ENCODE results near the gene SIAH2.

The SIAH2 gene

DNA sequence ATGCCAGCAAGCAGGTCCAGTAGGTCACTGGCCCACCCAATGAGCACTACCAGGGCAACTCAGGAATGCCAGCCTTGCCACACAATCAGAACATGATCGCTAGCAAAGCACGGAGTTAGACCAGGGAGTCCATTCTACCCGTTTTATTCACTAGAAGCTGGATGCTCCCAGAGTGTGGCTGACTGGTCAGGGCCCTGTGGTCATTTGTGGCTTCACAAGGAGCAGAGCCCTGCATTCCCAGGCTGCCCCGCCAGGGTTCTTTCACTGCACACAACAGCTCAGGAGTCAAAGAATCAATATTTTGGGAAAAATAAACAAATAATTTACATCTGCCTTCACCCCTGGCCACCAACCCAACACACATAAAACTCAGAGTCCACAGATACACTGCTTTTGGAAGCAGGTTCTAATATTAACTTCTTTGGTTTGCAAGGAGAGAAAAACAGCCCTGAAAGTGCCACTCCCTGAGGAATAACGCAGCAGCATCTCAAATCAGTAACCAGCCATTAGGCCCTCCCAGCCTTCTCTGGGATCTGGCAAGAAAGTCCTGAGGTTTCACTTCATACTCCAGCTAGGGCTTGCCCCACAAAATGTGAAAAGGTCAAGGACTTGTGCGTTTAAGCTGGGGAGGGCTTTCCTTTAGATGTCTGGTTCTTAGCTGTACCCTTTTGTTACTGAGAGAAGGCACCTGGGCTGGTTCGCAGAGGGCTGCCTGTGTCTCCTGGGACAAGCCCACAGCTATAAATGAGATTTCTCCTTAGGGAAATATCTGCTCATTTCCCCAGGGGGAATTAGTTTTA lies 16.0 kb downstream of the SIAH2 start:
- H3K4me3 ChIP-seq (ENCODE audit: low read depth, low read length): no peak overlapping the region
- TF ChIP-seq, protein P1, sequence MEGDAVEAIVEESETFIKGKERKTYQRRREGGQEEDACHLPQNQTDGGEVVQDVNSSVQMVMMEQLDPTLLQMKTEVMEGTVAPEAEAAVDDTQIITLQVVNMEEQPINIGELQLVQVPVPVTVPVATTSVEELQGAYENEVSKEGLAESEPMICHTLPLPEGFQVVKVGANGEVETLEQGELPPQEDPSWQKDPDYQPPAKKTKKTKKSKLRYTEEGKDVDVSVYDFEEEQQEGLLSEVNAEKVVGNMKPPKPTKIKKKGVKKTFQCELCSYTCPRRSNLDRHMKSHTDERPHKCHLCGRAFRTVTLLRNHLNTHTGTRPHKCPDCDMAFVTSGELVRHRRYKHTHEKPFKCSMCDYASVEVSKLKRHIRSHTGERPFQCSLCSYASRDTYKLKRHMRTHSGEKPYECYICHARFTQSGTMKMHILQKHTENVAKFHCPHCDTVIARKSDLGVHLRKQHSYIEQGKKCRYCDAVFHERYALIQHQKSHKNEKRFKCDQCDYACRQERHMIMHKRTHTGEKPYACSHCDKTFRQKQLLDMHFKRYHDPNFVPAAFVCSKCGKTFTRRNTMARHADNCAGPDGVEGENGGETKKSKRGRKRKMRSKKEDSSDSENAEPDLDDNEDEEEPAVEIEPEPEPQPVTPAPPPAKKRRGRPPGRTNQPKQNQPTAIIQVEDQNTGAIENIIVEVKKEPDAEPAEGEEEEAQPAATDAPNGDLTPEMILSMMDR (IDR thresholded peaks at IDR 0.05; ENCODE audit: low read depth, low read length, missing control alignments): no peak
- DNase-seq (ENCODE audit: low read depth): no peak

DNA sequence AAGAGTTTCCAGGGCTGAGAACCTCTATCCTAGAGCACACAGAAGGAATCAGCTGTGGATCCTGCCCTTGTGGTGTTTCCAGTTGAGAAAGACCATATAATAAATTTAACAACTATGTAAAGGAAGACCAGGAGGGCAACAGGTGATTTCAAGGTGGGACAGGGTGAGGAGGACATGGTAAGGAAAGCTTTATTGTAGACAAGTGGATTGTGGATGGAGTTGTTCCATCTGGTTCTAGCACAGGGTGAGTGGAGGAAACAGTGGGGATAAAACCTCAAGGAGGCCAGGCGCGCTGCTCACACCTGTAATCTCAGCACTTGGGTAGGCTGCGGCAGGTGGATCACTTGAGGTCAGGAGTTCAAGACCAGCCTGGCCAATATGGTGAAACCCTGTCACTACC lies 17.1 kb downstream of the SIAH2 start:
- no peak for DNase-seq (ENCODE audit: low read depth)
- no peak overlapping the region for H3K4me3 ChIP-seq (ENCODE audit: low read depth, low read length)
- TF ChIP-seq, protein P1 (IDR thresholded peaks at IDR 0.05; ENCODE audit: low read depth, low read length, missing control alignments): no peak

DNA sequence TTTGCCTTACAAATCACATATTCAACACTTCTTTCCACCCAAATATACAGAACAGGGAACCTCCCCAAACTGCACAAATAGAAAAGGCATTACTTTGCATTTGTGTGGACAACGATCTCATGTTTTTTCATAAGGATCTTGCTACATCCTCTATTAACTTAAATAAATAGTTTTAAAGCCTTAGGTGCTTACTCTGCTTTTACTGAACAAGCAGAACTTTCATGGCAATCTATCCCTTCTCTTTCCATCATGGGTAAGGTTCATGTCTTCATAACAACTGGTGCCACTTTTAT lies 18.1 kb downstream of the SIAH2 start:
- no peak for DNase-seq (ENCODE audit: low read depth)
- H3K4me3 ChIP-seq (ENCODE audit: low read depth, low read length): no peak overlapping the region
- TF ChIP-seq, protein P1 (IDR thresholded peaks at IDR 0.05; ENCODE audit: low read depth, low read length, missing control alignments): no peak

DNA sequence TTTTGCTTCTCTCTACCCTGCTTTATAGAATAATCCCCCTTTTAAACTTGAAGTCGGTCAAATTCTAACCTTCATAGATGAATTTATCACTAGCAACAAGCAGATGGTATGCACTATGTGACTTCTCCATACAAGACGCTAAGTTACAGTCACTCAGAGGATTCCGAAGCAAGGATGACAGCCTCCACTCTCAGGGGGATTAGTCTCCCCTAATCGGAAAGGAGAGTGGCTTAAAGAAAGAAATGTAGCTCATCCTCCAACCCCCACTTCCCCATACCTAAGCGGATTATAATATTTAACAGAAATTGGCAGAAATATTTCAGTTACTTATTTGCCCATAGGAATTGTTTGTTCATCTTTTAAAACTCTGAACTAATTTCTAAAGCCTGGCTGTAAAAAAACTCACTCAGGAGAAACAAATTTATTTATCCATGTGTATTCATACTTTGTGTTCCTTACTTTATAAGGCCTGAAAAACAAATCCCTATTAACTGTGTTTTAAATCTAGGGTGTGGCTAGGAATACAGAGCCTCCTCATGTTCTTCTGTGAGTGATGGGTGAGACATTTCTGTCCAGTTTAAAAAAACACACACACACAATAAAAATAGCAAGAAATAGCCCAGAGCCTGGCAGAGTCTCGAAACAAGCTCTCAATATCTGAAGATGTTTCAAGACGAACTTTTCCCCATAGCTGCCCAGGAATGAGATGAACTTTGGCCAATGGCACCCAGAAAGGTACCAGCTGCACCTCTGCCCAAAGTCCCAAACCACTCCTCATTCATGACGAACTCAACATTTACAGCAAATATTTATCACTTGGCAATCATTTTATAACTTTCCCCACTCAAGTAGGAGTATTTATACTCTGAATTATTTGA lies 18.7 kb downstream of the SIAH2 start:
- TF ChIP-seq, protein P1 (IDR thresholded peaks at IDR 0.05; ENCODE audit: low read depth, low read length, missing control alignments): no peak
- no peak for DNase-seq (ENCODE audit: low read depth)
- no peak overlapping the region for H3K4me3 ChIP-seq (ENCODE audit: low read depth, low read length)

DNA sequence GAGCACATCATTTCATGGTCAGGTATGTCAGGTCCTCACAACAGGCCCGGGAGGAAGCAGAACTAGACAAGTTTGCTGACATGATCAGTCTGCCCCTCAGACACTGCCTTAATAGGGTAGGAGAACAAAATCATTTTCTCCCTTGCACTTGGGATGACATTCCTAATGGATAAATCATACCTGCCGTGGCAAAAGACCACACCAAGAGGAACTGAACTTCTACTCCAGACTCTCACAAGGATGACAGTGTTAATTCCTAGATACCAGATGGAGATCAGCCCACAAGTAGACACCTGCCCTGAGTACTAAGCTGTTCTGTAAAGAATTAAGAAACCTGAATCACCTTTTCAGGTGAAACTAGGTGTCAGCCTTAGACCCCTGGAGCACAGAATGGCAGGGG lies 19.5 kb downstream of the SIAH2 start:
- H3K4me3 ChIP-seq (ENCODE audit: low read depth, low read length): no peak overlapping the region
- TF ChIP-seq, protein P1 (IDR thresholded peaks at IDR 0.05; ENCODE audit: low read depth, low read length, missing control alignments): no peak
- DNase-seq (ENCODE audit: low read depth): no peak

DNA sequence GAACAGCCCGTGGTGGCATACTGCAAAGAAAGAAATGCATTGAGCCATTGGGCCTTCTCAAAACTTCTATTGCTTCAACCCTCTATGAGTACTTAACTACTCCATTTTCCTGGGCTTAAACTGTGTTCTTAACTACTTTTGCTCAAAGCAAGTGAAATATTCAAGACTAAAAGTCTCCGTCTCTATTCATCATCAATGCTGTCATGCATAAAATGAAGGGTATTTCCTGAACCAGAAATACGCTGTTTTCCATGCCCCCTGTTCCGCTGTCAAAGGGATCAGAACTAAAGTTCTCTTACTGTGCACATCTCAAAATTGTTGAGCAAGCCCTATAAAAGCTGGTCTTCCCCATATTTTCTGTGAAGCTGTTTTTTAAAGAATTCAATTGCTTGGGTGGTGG lies 20.3 kb downstream of the SIAH2 start:
- TF ChIP-seq, protein P1 (IDR thresholded peaks at IDR 0.05; ENCODE audit: low read depth, low read length, missing control alignments): no peak

More for the DNA sequence above, 20.3 kb downstream of the SIAH2 start:
- no peak overlapping the region for H3K4me3 ChIP-seq (ENCODE audit: low read depth, low read length)
- DNase-seq (ENCODE audit: low read depth): no peak

Measured in GM12864 (cell line).